GM12878 (cell line): Measurements from ENCODE around the gene DNAJC5. TPM values are rescaled to one million over a fixed set of nuclear protein-coding genes. Genes with fewer than 3 reads are reported as not detected.

Source experiments
- ATAC-seq: fragments of 200-7000 bp; cut with Tn5 transposase; 3 replicates; pipeline ENCODE4 v1.9.1; 2020; ENCODE audit warnings: mild to moderate bottlenecking, moderate library complexity
- BruUV-seq: library from RNA; stranded (reverse); fragments of 400-500 nt; replicated peaks from 2 replicates; lab custom pipeline; 2021; lab: Mats Ljungman, UMichigan
- CTCF ChIA-PET: fragments of 300-600 bp; sonication (Branson Sonifier 250); formaldehyde crosslinking; extraction: SDS; loops from one replicate; lab custom pipeline; 2021; ENCODE audit warnings: inconsistent platforms; lab: Yijun Ruan, JAX
- POLR2A ChIA-PET: fragments of 350-600 bp; formaldehyde crosslinking; extraction: SDS; loops from one replicate; lab custom pipeline; 2021; ENCODE audit warnings: inconsistent platforms; lab: Charles Lee
- RAD21 ChIA-PET: fragments of 300-600 bp; sonication (Branson Sonifier 250); formaldehyde crosslinking; loops from one replicate; lab custom pipeline; 2023; ENCODE audit warnings: antibody characterized with exemption; ENCODE audit not compliant: unreplicated experiment; lab: Charles Lee
- SMC1A ChIA-PET: fragments of 300-600 bp; sonication (Branson Sonifier 250); formaldehyde crosslinking; loops from one replicate; lab custom pipeline; 2023; ENCODE audit not compliant: unreplicated experiment, uncharacterized antibody; lab: Charles Lee
- DNase-seq: peaks from one replicate; pipeline ENCODE4 v3.0.0-alpha.2; 2011; ENCODE audit warnings: low read depth, low spot score
- FAIRE-seq: peaks from 3 replicates; lab custom pipeline; 2011; peaks lifted over from hg19 to GRCh38; lab: Jason Lieb, UNC
- H2AFZ ChIP-seq: 2 replicates; pipeline ENCODE4 v1.6.0; 2011; ENCODE audit warnings: low read depth, low read length, control low read depth; ENCODE audit not compliant: control insufficient read depth
- H3K27ac ChIP-seq: 2 replicates; pipeline ENCODE4 v1.5.1; 2011; ENCODE audit warnings: control low read depth; ENCODE audit not compliant: control insufficient read depth, insufficient read depth
- H3K27me3 ChIP-seq, 2 experiments: replicated peaks in 1 of 2; 2 replicates each; pipeline versions ENCODE4 v1.6.0 to v1.6.1; 2011; ENCODE audit warnings: low read length in 1 of 2; ENCODE audit not compliant: control insufficient read depth in 2 of 2, insufficient read depth in 2 of 2
- H3K36me3 ChIP-seq, 2 experiments: 2 replicates each; pipeline ENCODE4 v1.5.1; 2011; ENCODE audit warnings: low read length in 1 of 2; ENCODE audit not compliant: control insufficient read depth in 2 of 2, insufficient read depth in 2 of 2
- H3K4me1 ChIP-seq: 2 replicates; pipeline ENCODE4 v1.6.1; 2011; ENCODE audit warnings: mild to moderate bottlenecking, low read length, moderate library complexity, mixed read lengths; ENCODE audit not compliant: control insufficient read depth, insufficient read depth
- H3K4me2 ChIP-seq: 2 replicates; pipeline ENCODE4 v1.6.0; 2011; ENCODE audit warnings: control low read depth; ENCODE audit not compliant: control insufficient read depth, insufficient read depth
- H3K4me3 ChIP-seq: fragments of 200-600 bp; sonication (generic); 2 replicates; pipeline ENCODE4 v1.5.1; 2016
- H3K79me2 ChIP-seq: 2 replicates; pipeline ENCODE4 v1.6.0; 2011; ENCODE audit warnings: low read length; ENCODE audit not compliant: control insufficient read depth, insufficient read depth
- H3K9ac ChIP-seq: 2 replicates; pipeline ENCODE4 v1.8.0; 2011; ENCODE audit warnings: low read length, control low read depth, mixed read lengths; ENCODE audit not compliant: control insufficient read depth, insufficient read depth
- H3K9me3 ChIP-seq: replicated peaks from 3 replicates; pipeline ENCODE4 v1.5.1; 2011; ENCODE audit warnings: mild to moderate bottlenecking, low read length; ENCODE audit not compliant: control insufficient read depth, insufficient read depth
- H4K20me1 ChIP-seq: 2 replicates; pipeline ENCODE4 v1.6.0; 2011; ENCODE audit not compliant: control insufficient read depth, insufficient read depth
- ATF2 ChIP-seq: IDR thresholded peaks from 2 replicates; pipeline ENCODE4 v1.6.1; 2012; ENCODE audit warnings: low read length, inconsistent platforms
- BCLAF1 ChIP-seq: fragments of 450-650 bp; IDR thresholded peaks from 2 replicates; pipeline ENCODE4 v1.6.1; 2017; ENCODE audit warnings: antibody characterized with exemption, mild to moderate bottlenecking, moderate library complexity
- ELK1 ChIP-seq: IDR thresholded peaks from 2 replicates; pipeline ENCODE4 v1.6.1; 2012; ENCODE audit warnings: low read depth, low read length, improper control_type of control experiment
- IRF5 ChIP-seq: fragments of 450-650 bp; IDR thresholded peaks from 2 replicates; pipeline ENCODE4 v1.6.1; 2017; ENCODE audit warnings: borderline replicate concordance
- NR2C1 ChIP-seq: fragments of 450-650 bp; IDR thresholded peaks from 2 replicates; pipeline ENCODE4 v1.6.1; 2017; ENCODE audit warnings: antibody characterized with exemption, mild to moderate bottlenecking, moderate library complexity
- PRDM15 ChIP-seq: fragments of 450-650 bp; formaldehyde crosslinking; IDR thresholded peaks from 2 replicates; pipeline ENCODE4 v1.4.0; 2020; ENCODE audit warnings: mild to moderate bottlenecking, moderate library complexity
- RELA ChIP-seq: fragments of 450-650 bp; IDR thresholded peaks from 2 replicates; pipeline ENCODE4 v1.8.0; 2014; ENCODE audit warnings: borderline replicate concordance; ENCODE audit not compliant: partially characterized antibody
- SP1 ChIP-seq: IDR thresholded peaks from one replicate; pipeline ENCODE4 v1.6.1; 2011; ENCODE audit warnings: low read depth, low read length
- SRF ChIP-seq, 2 experiments: IDR thresholded peaks; 2 replicates each; pipeline ENCODE4 v1.6.1; 2011; ENCODE audit warnings: low read depth in 2 of 2, low read length in 2 of 2, mild to moderate bottlenecking in 1 of 2, moderate library complexity in 1 of 2
- ZNF622 ChIP-seq: fragments of 450-650 bp; IDR thresholded peaks from 2 replicates; pipeline ENCODE4 v1.6.1; 2017; ENCODE audit warnings: mild to moderate bottlenecking, inconsistent platforms
- WGBS: methylation state at CpG from one replicate; pipeline ENCODE4 v1.1.6; 2016; ENCODE audit warnings: low lambda C conversion rate; ENCODE audit not compliant: insufficient replicate concordance, insufficient coverage; ENCODE audit errors: missing lambda C conversion rate; 5-methylcytosine and 5-hydroxymethylcytosine counted together
- in situ Hi-C: fragments of 300-500 bp; cut with MboI; formaldehyde crosslinking; loops from 9 replicates; pipeline ENCODE4 v1.14.3; 2018; ENCODE audit warnings: mixed read lengths
- intact Hi-C: fragments of 100-400 bp; cut with micrococcal nuclease; formaldehyde crosslinking; loops from one replicate; pipeline ENCODE4 v1.14.2; 2022; ENCODE audit not compliant: unreplicated experiment
- polyA plus RNA-seq, 11 experiments: library from polyadenylated mRNA; depleted of rRNA in 4 of 11; unstranded in 6 of 11; stranded (reverse) in 5 of 11; fragments of >200 nt; fragmentation: Nextera tagmentation in 4 of 11; fragmentation: Illumina TruSeq in 1 of 11; extraction: Ambion mirVana in 4 of 11; extraction: Trizol in 1 of 11; gene quantifications; 1 replicate in 1 of 11; 2 replicates in 10 of 11; pipeline versions ENCODE4 v1.2.1 to v1.2.3, GENCODE V29; 2011 to 2016; ENCODE audit warnings: inconsistent platforms in 2 of 11, missing spikeins in 2 of 11, low read depth in 1 of 11
- total RNA-seq, 4 experiments: library from RNA; depleted of rRNA in 3 of 4; stranded (reverse); fragments of >200 nt in 3 of 4; fragmentation: Illumina TruSeq in 1 of 4; extraction: Trizol in 1 of 4; gene quantifications; 2 replicates each; pipeline versions ENCODE4 v1.2.1 to v1.2.3, GENCODE V29; 2013 to 2021

The DNAJC5 gene
- total and polyA plus RNA-seq, 10 of the 15 experiments (the other 5 are each of a cell fraction or from before 2014, with no cell fraction given), result 0.69 to 36.8 (median 17.0) TPM

- Histone ChIP-seq H3K27me3 (no peaks in the 10 kb centered on the region), H3K9ac (peak within 1 kb of the TSS; percentile 90), H3K4me2 (peak within 1 kb of the TSS; percentile 86), H4K20me1 (peaks cover 3% of the 10 kb centered on the region; the same call in 1 of the 2 replicates), H3K9me3 (no peaks in the 10 kb centered on the region), H3K27ac (peak within 1 kb of the TSS; percentile 83), H3K79me2 (peaks cover 35% of the 10 kb centered on the region), H2AFZ (peak within 1 kb of the TSS; percentile 81), H3K4me1 (peaks cover 10% of the 10 kb centered on the region), H3K36me3 (no peaks in the 10 kb centered on the region; a peak in 1 of 4 replicates), H3K4me3 (peak within 1 kb of the TSS; percentile 81)
- DNase-seq, result no peak
- ChIA-PET POLR2A (interaction anchor here (1.0 to 2.4 kb wide), 8 partner anchors 12 to 315 kb away, joined by 3 to 11 read pairs (median 3); partner anchors contain the start of genes PRPF6 and RTEL1), SMC1A (interaction anchor here (0.9 to 2.7 kb wide), 2 partner anchors 17 to 24 kb away, joined by 4 to 7 read pairs; partner anchors contain the start of gene PRPF6), RAD21 (interaction anchor here (0.6 to 2.2 kb wide), 7 partner anchors 19 to 418 kb away, joined by 3 to 10 read pairs (median 4); partner anchors contain the start of genes PRPF6, TCEA2 and TPD52L2), CTCF (interaction anchor here (0.7 to 1.9 kb wide), 6 partner anchors 17 to 248 kb away, joined by 3 to 12 read pairs (median 4); partner anchors contain the start of genes ARFRP1 and ZGPAT)
- no TSS peak for BruUV-seq
- FAIRE-seq, result no peak
- in situ Hi-C loops, result no loop called here
- ATAC-seq, result peak; percentile 87
- WGBS, result under 1% methylated on average over 96 of the region's 105 CpGs
- intact Hi-C loops, result loop anchor here (1.0 to 5.0 kb wide), 4 partner anchors 17 to 249 kb away; partner anchors contain the start of gene ARFRP1
- TF ChIP-seq ATF2, result no peak
- no peak for TF ChIP-seq ZNF622
- no peak for TF ChIP-seq SP1
- 0 out of 2 replicates have a peak, but pooled peaks have one; percentile 20 for TF ChIP-seq ELK1
- 0 out of 4 replicates have a peak, but pooled peaks of 1 of the 2 experiments have one; percentile 9 for TF ChIP-seq SRF (IDR thresholded peaks at IDR 0.05; ENCODE audit: low read depth in 2 of 2, low read length in 2 of 2)
- TF ChIP-seq NR2C1, result peak; percentile 73
- TF ChIP-seq RELA, result peak; percentile 13
- no peak for TF ChIP-seq IRF5
- no peak for TF ChIP-seq BCLAF1
- no peak for TF ChIP-seq PRDM15 (CRISPR knock-in tag)
Observed at GRCh38 chr20:63955827-63956663, 61.1 kb downstream of the DNAJC5 start, which contains the start of gene UCKL1. TSS of gene UCKL1 (minus strand) at chr20:63956416. CDS start at chr20:63956372, 44 bp downstream.
